Tibial nerve (tissue), 4 donors: ENCODE data around the gene NOVA2. TPM values are rescaled to one million over a fixed set of nuclear protein-coding genes. Genes with fewer than 3 reads are reported as not detected.

ENCODE experiments used
- DNase-seq, 2 donors: peaks; one replicate each; pipeline ENCODE4 v3.0.0-alpha.2; 2019; ENCODE audit warnings: low spot score in 2 of 2
- H3K27ac ChIP-seq, 4 donors: fragments of 200-600 bp; sonication (generic) in 3 of 4; one replicate each; pipeline ENCODE4 v1.5.1; 2017 to 2019; ENCODE audit warnings: mild to moderate bottlenecking in 1 of 4
- H3K27me3 ChIP-seq, 2 donors: fragments of 200-600 bp; sonication (generic) in 1 of 2; one replicate each; pipeline versions ENCODE4 v1.5.1 to v1.6.0; 2017 to 2019
- H3K36me3 ChIP-seq, 3 donors: fragments of 200-600 bp; sonication (generic); one replicate each; pipeline ENCODE4 v1.5.1; 2018 to 2019
- H3K4me1 ChIP-seq, 4 donors: fragments of 200-600 bp; sonication (generic) in 3 of 4; one replicate each; pipeline ENCODE4 v1.5.1; 2017 to 2019
- H3K4me3 ChIP-seq, 4 donors: fragments of 200-600 bp; sonication (generic) in 3 of 4; one replicate each; pipeline ENCODE4 v1.5.1; 2017 to 2019; ENCODE audit warnings: mild to moderate bottlenecking in 1 of 4, moderate library complexity in 1 of 4
- H3K9me3 ChIP-seq, 4 donors: fragments of 200-600 bp; sonication (generic) in 3 of 4; one replicate each; pipeline ENCODE4 v1.5.1; 2017 to 2019
- EP300 ChIP-seq, 2 donors: sonication (generic); formaldehyde crosslinking; IDR thresholded peaks; one replicate each; pipeline ENCODE4 v1.6.1; 2017; ENCODE audit warnings: antibody characterized with exemption in 2 of 2, mild to moderate bottlenecking in 1 of 2
- POLR2A ChIP-seq, 2 donors: fragments of 450-650 bp; IDR thresholded peaks; one replicate each; pipeline ENCODE4 v1.6.1; 2017; ENCODE audit warnings: antibody characterized with exemption in 2 of 2, mild to moderate bottlenecking in 2 of 2, moderate library complexity in 2 of 2
- WGBS, 2 donors: methylation state at CpG; one replicate each; pipeline ENCODE4 v1.1.5; 2018; 5-methylcytosine and 5-hydroxymethylcytosine counted together
- total RNA-seq, 4 donors: library from RNA; depleted of rRNA; stranded (reverse); fragments of >200 nt; gene quantifications; one replicate each; pipeline ENCODE4 v1.1.0, GENCODE V29; 2016
- TF ChIP-seq, protein P1 (sequence below), 5 experiments: fragments of 200-600 bp in 3 of 5; fragments of 450-650 bp in 2 of 5; sonication (generic) in 3 of 5; IDR thresholded peaks; one replicate each; pipeline ENCODE4 v1.5.1; 2016 to 2019; ENCODE audit warnings: antibody characterized with exemption in 5 of 5, mild to moderate bottlenecking in 3 of 5, moderate library complexity in 2 of 5

NOVA2 gene, protein sequence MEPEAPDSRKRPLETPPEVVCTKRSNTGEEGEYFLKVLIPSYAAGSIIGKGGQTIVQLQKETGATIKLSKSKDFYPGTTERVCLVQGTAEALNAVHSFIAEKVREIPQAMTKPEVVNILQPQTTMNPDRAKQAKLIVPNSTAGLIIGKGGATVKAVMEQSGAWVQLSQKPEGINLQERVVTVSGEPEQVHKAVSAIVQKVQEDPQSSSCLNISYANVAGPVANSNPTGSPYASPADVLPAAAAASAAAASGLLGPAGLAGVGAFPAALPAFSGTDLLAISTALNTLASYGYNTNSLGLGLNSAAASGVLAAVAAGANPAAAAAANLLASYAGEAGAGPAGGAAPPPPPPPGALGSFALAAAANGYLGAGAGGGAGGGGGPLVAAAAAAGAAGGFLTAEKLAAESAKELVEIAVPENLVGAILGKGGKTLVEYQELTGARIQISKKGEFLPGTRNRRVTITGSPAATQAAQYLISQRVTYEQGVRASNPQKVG
- 1 to 10 TPM; 1.5 to 6.9 (median 1.7) TPM for total RNA-seq

DNA sequence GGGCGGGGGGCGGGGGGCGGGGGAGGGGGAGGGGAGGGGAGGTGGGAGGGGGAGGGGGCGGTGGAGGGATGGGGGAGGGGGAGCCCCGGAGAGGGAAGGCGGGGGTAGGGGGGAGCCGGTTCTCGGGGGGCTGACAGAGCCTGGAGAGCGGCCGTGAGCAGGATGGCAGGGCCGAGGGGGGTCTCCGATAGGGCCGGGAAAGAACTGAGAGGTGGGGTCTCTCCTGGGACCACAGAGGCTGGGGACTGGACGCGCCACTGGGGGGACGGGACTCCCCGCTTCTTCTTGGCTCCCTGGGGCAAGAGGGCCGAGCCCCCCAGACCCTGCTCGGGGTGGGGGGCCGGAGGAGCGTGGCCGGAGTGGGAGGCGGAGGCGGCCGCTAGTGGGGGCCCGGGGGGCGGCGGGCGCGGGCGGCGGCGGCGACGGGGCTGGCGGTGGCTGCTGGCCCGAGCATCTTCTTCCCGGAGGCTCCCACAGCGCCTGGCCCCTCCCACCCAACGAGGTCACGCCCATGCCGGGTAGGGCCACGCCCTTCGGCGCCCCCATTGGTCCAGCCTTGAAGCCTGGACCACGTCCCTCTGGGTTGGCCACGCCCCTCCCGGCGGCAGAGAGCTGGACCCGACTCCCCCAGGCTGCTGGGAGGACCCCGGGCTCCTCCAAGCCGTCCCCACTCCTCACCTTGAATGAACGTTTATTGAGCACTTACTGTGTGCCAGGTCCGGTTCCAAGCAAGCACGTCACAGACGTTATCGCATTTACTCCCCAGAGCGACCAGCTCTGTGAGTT, at the start of gene NOVA2:
NOVA2 (minus strand) TSS at position 313 of the 786 bp plus-strand sequence. CDS start 514 bp downstream, outside the sequence.
- Histone ChIP-seq H3K9me3 (peaks cover 0 to 4% (median 0%) of the 10 kb centered on the region in 4 donors), H3K4me3 (peak within 1 kb of the TSS in 3 of 4 donors; percentile 9 to 49 (median 20)), H3K4me1 (peaks cover 0 to 7% (median 0%) of the 10 kb centered on the region in 4 donors), H3K27ac (peak within 1 kb of the TSS in 1 of 4 donors; percentile 75), H3K27me3 (peaks cover 0 to 91% of the 10 kb centered on the region in 2 donors), H3K36me3 (no peaks in the 10 kb centered on the region)
- WGBS, 2 donors: 5 to 9% methylated on average over 15 to 20 of the region's 58 CpGs
- peak in 1 of 2 donors; percentile 43 for DNase-seq
- no peak for TF ChIP-seq EP300 (IDR thresholded peaks at IDR 0.05)
- TF ChIP-seq, protein P1, sequence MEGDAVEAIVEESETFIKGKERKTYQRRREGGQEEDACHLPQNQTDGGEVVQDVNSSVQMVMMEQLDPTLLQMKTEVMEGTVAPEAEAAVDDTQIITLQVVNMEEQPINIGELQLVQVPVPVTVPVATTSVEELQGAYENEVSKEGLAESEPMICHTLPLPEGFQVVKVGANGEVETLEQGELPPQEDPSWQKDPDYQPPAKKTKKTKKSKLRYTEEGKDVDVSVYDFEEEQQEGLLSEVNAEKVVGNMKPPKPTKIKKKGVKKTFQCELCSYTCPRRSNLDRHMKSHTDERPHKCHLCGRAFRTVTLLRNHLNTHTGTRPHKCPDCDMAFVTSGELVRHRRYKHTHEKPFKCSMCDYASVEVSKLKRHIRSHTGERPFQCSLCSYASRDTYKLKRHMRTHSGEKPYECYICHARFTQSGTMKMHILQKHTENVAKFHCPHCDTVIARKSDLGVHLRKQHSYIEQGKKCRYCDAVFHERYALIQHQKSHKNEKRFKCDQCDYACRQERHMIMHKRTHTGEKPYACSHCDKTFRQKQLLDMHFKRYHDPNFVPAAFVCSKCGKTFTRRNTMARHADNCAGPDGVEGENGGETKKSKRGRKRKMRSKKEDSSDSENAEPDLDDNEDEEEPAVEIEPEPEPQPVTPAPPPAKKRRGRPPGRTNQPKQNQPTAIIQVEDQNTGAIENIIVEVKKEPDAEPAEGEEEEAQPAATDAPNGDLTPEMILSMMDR (IDR thresholded peaks at IDR 0.05): no peak
- TF ChIP-seq POLR2A (IDR thresholded peaks at IDR 0.05): no peak

DNA sequence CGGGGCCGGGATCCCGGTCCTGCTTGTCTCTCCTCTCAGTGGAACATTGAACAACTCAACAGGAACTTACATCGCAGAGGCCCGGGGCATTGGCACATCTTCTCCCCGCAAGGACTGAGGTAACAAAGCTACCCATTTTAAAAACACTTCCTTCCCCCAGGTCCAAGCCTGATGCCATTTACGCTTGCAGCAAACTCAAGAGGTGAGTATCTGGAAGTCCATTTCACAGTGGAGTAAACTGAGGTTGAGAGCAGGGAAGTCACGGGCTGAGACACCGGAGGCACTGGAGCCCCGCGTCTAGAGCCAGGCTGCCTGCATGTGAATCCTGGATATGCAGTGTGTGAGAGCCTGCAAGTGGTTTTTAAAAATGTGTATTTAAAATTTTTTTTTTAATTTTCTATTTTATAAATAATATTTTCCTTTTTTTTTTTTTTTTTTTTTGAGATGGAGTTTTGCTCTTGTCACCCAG, 49.7 kb upstream of the NOVA2 start:
- Histone ChIP-seq H3K27me3 (peaks cover 2 to 63% of the 10 kb centered on the region in 2 donors), H3K9me3 (no peaks in the 10 kb centered on the region), H3K36me3 (peaks cover 0 to 12% (median 0%) of the 10 kb centered on the region in 3 donors), H3K4me1 (no peaks in the 10 kb centered on the region), H3K4me3 (no peak overlapping the region), H3K27ac (no peak overlapping the region)
- TF ChIP-seq, protein P1 (IDR thresholded peaks at IDR 0.05): no peak
- no peak for TF ChIP-seq EP300 (IDR thresholded peaks at IDR 0.05)
- no peak for TF ChIP-seq POLR2A (IDR thresholded peaks at IDR 0.05)
- WGBS, 2 donors: 56 to 63% methylated on average over 9 to 10 of the region's 11 CpGs
- DNase-seq: no peak

DNA sequence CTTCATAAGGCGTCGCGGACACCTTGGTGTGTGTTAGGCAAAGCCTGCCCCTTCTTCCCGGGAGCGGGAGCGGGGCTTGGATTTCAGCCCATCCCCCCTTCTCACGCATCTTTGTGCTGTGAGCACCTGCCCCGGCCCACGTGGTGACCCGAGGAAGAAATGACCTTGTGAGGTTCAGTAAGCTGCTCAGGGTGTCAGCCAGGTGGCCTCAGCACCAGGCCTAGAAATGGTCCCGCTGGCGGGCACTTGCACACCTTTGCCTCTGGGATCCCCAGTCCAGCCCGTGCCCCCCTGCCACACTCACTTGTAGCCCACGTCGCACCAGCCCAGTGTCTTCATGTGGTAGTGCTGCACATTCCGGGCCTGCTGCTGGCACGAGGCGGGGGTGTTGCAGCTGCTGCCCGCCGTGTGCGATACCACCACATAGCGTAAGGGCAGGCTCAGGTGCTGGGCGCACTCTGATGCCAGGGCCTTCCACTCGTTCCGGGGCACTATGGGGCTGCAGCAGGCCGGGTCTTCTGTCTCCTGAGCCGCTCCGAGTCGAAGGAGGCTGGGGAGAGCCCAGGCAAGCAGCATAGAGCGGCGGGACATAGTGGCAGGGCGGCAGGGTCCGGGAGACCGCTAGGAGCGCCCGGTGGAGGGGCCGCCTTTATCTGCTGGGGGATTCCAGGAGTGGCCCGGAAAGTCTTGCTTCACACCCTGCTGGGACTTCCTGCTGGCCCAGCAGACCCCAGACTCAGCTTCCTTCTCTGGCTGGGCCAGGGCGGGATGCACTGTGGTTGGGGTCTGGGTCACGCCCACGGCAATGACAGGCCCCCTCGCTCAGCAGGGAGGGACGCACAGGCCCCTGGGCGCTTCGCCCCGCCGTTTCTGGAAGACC, 49.0 kb upstream of the NOVA2 start, which contains the start of gene PGLYRP1:
PGLYRP1 (minus strand) TSS at position 623 of the 880 bp plus-strand sequence; CDS start at position 591, 32 bp downstream.
- Histone ChIP-seq H3K27me3 (peaks cover 2 to 56% of the 10 kb centered on the region in 2 donors), H3K36me3 (peaks cover 0 to 19% (median 0%) of the 10 kb centered on the region in 3 donors), H3K4me3 (no peak within 1 kb of the TSS), H3K27ac (no peak within 1 kb of the TSS), H3K9me3 (no peaks in the 10 kb centered on the region), H3K4me1 (no peaks in the 10 kb centered on the region)
- WGBS, 2 donors: 18 to 27% methylated on average over 24 to 25 of the region's 47 CpGs
- no peak for DNase-seq
- TF ChIP-seq, protein P1 (IDR thresholded peaks at IDR 0.05): no peak

DNA sequence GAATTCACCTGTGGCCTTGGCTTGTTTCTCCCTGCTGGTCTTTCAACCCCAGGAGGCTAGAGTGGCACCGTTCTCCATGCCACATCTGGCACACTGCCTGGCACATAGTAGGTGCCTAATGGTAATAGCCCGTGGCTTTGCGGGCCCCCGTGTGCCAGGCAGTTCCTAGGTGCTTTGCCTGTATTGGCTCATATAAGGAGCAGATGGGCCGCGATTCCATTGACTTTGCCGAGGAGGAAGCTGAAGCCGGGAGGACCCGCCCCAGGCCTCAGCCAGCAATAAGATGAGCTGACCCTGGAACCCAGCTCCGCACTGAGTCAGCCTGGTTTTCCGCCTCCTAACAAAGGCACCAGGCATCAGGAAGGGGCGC, 48.4 kb upstream of the NOVA2 start:
- peaks cover 2 to 51% of the 10 kb centered on the region in 2 donors for H3K27me3 ChIP-seq
- no peak overlapping the region for H3K27ac ChIP-seq
- H3K4me1 ChIP-seq: peaks cover 0 to 2% (median 1%) of the 10 kb centered on the region in 4 donors
- H3K36me3 ChIP-seq: peaks cover 0 to 25% (median 0%) of the 10 kb centered on the region in 3 donors
- no peak for TF ChIP-seq POLR2A (IDR thresholded peaks at IDR 0.05)
- no peak for TF ChIP-seq EP300 (IDR thresholded peaks at IDR 0.05)
- TF ChIP-seq, protein P1 (IDR thresholded peaks at IDR 0.05): no peak
- H3K4me3 ChIP-seq: no peak overlapping the region
- no peaks in the 10 kb centered on the region for H3K9me3 ChIP-seq
- 39 to 60% methylated on average over 8 to 12 of the region's 12 CpGs for WGBS, 2 donors
- no peak for DNase-seq
